Measurements from ENCODE around the gene TMEM131. TPM values are rescaled to one million over a fixed set of nuclear protein-coding genes. Genes with fewer than 3 reads are reported as not detected.

Gene TMEM131
- total RNA-seq, 1 donor from 2014 or later = 31.4 TPM

DNA sequence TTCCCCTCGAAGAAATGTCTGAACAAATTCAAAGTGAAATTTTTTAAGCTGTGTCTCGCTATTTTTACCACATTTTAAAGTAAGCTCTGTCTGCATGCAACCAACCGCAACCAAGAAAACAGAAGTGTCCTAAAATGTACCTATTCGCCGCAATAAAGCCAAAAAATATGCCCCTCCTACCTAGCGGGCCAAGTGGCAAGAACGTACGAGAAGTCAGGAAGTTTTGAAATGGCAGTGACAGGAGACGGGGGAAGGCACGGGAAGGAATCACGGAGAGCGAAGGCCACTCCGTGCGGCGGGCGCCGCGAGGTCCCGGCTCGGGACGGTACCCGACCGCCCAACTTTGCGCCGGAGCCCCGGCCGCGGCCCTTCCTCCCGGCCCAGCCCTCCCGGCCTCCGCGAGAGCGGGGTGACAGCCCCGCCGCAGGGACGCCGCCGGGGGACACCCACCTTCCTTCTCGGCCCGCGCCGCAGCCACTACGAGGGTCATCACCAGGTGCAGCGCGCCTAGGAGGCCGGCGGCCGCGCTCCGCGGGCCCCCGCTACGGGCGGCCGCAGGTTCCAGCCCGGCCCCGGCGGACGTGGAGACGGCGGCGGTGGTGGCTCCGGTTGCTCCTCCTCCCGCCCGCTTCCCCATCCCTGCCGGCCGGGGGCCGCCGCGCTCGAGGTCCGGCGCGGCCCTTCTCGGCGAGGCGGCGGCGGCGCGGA, 568 bp downstream of the TMEM131 start:
- no peaks in the 10 kb centered on the region for H3K36me3 Mint-ChIP-seq (ENCODE audit: low read depth)
- H3K4me1 Mint-ChIP-seq (ENCODE audit: low read depth) = peaks cover 29% of the 10 kb centered on the region
- TF ChIP-seq, protein P1, sequence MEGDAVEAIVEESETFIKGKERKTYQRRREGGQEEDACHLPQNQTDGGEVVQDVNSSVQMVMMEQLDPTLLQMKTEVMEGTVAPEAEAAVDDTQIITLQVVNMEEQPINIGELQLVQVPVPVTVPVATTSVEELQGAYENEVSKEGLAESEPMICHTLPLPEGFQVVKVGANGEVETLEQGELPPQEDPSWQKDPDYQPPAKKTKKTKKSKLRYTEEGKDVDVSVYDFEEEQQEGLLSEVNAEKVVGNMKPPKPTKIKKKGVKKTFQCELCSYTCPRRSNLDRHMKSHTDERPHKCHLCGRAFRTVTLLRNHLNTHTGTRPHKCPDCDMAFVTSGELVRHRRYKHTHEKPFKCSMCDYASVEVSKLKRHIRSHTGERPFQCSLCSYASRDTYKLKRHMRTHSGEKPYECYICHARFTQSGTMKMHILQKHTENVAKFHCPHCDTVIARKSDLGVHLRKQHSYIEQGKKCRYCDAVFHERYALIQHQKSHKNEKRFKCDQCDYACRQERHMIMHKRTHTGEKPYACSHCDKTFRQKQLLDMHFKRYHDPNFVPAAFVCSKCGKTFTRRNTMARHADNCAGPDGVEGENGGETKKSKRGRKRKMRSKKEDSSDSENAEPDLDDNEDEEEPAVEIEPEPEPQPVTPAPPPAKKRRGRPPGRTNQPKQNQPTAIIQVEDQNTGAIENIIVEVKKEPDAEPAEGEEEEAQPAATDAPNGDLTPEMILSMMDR (IDR thresholded peaks at IDR 0.05) = no peak
- no peak for DNase-seq (ENCODE audit: low spot score)
- peak overlapping the region; percentile 82 for H3K4me3 Mint-ChIP-seq (ENCODE audit: unreplicated experiment)
- H3K27ac Mint-ChIP-seq (ENCODE audit: unreplicated experiment) = peak overlapping the region; percentile 89
- H3K27me3 Mint-ChIP-seq (ENCODE audit: low read depth) = no peaks in the 10 kb centered on the region
- H3K9me3 Mint-ChIP-seq (ENCODE audit: low read depth) = no peaks in the 10 kb centered on the region

DNA sequence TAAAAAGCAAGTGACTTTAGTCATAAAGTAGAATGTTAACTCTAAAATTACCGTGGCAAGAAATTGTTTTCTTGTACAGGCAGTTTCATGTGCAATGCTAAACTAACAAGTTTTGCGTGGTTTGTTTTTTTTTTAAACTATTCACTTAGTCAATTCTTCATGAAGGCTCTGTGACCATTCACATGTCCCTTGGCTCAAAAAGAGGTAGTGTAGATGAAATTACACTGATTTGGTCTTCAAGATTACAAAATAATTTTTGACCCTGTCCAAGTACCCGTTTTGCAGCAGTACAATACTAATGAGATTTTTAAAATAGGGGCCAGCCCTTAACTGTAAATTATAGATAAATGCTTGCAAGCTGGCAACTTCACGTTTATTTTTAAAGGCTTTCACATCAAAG, 1.3 kb downstream of the TMEM131 start:
- no peaks in the 10 kb centered on the region for H3K27me3 Mint-ChIP-seq (ENCODE audit: low read depth)
- H3K4me1 Mint-ChIP-seq (ENCODE audit: low read depth) = peaks cover 29% of the 10 kb centered on the region
- H3K4me3 Mint-ChIP-seq (ENCODE audit: unreplicated experiment) = peak overlapping the region; percentile 82
- no peaks in the 10 kb centered on the region for H3K9me3 Mint-ChIP-seq (ENCODE audit: low read depth)
- TF ChIP-seq, protein P1 (IDR thresholded peaks at IDR 0.05) = no peak
- H3K36me3 Mint-ChIP-seq (ENCODE audit: low read depth) = no peaks in the 10 kb centered on the region
- peak overlapping the region; percentile 89 for H3K27ac Mint-ChIP-seq (ENCODE audit: unreplicated experiment)
- DNase-seq (ENCODE audit: low spot score) = no peak

DNA sequence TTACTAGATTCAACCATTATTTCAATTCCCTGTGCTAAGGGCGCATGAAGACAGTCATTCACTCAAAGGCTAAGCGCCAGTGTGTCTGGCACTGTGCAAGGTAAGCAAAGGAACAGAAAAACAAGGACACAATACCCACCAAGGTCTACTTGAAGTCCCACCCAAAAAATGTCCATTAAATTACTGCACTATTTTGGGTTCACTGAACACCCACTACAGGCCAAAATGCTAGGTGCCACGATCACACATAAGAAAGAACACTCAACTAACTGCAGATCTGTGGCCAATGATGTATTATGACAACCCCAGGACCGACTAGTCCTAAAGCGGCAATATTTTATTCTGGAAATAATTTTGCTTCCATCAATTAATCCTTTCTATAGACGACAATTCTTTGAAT, 1.8 kb downstream of the TMEM131 start:
- TF ChIP-seq, protein P1 (IDR thresholded peaks at IDR 0.05) = no peak
- no peaks in the 10 kb centered on the region for H3K9me3 Mint-ChIP-seq (ENCODE audit: low read depth)
- peaks cover 29% of the 10 kb centered on the region for H3K4me1 Mint-ChIP-seq (ENCODE audit: low read depth)
- H3K36me3 Mint-ChIP-seq (ENCODE audit: low read depth) = no peaks in the 10 kb centered on the region
- H3K27ac Mint-ChIP-seq (ENCODE audit: unreplicated experiment) = peak overlapping the region; percentile 57
- no peaks in the 10 kb centered on the region for H3K27me3 Mint-ChIP-seq (ENCODE audit: low read depth)
- H3K4me3 Mint-ChIP-seq (ENCODE audit: unreplicated experiment) = peak overlapping the region; percentile 82
- DNase-seq (ENCODE audit: low spot score) = no peak

DNA sequence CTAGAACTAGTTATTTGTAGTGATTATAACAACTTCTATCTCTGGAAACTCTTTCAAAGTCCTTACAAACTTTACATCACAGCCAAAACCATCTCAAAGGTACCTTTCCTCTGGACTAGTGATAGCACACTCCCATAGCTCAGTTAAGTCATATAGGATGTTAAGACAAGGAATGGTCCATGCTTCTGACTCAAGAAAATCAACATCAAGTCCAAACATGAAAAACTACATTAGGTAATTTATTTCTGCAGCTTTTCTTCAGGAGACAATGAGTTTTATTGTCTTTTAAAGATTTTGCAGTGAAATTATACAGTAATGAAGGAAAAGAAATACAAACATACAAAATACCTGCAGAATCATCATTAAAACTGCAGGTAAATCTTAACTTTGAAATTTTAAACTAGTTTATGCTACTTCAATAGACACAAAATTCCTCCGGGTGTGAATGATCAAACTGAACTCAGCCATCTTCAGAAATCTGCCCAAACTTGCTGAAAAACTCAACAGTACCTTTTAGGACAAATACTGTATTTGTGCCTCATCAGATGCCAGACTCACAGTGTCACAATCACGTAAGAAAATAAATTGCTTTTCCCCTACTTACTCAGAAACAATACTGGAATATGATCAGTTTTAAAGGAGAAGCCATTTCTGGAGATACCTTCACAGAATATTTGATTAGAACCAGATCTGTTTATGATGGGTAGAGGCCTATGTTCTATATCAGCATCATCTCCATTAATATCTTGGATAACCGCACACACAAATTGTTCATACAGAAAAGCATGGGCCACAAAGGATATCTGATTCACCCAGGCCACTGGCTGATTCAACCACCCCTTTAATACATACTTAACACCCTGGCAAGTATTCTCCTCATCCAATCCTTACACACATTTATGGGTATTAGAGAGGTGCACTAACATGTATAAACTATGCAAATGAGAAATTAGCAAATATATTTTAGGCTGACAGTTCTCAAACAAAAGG, 2.6 kb downstream of the TMEM131 start:
- Mint-ChIP-seq H3K27ac (ENCODE audit: unreplicated experiment) (no peak overlapping the region), H3K4me1 (ENCODE audit: low read depth) (peaks cover 29% of the 10 kb centered on the region), H3K4me3 (ENCODE audit: unreplicated experiment) (peak overlapping the region; percentile 82), H3K9me3 (ENCODE audit: low read depth) (peaks cover 7% of the 10 kb centered on the region), H3K36me3 (ENCODE audit: low read depth) (peaks cover 5% of the 10 kb centered on the region), H3K27me3 (ENCODE audit: low read depth) (no peaks in the 10 kb centered on the region)
- no peak for DNase-seq (ENCODE audit: low spot score)
- TF ChIP-seq, protein P1 (IDR thresholded peaks at IDR 0.05) = no peak

All from chondrocyte (in vitro differentiated cells).